HepG2 (cell line): ENCODE data around the gene TMEM183A. TPM values are rescaled to one million over a fixed set of nuclear protein-coding genes. Genes with fewer than 3 reads are reported as not detected.

ENCODE experiments used
- ATAC-seq: fragments of 200-7000 bp; cut with Tn5 transposase; 3 replicates; pipeline ENCODE4 v1.9.1; 2020; ENCODE audit warnings: mild to moderate bottlenecking, moderate library complexity
- BruUV-seq: library from RNA; stranded (reverse); fragments of 400-500 nt; replicated peaks from 2 replicates; lab custom pipeline; 2021; lab: Mats Ljungman, UMichigan
- CTCF ChIA-PET: fragments of 300-600 bp; formaldehyde crosslinking; extraction: SDS; loops from one replicate; lab custom pipeline; 2021; ENCODE audit warnings: low total read pairs, inconsistent platforms, low intra/inter-chr PET ratio; lab: Yijun Ruan, JAX
- POLR2A ChIA-PET: fragments of 350-600 bp; sonication (Branson Sonifier 250); formaldehyde crosslinking; loops from one replicate; lab custom pipeline; 2020; ENCODE audit warnings: antibody characterized with exemption, inconsistent platforms; lab: Yijun Ruan, JAX
- DNase-seq: peaks from one replicate; pipeline ENCODE4 v3.0.0-alpha.2; 2015; ENCODE audit warnings: low spot score
- FAIRE-seq: peaks from 3 replicates; lab custom pipeline; 2011; peaks lifted over from hg19 to GRCh38; lab: Jason Lieb, UNC
- H2AFZ ChIP-seq: one replicate; pipeline ENCODE4 v1.6.1; 2011; ENCODE audit warnings: low read length, inconsistent platforms
- H3K27ac ChIP-seq: fragments of 300-600 bp; 3 replicates; pipeline ENCODE4 v1.8.0; 2011; ENCODE audit warnings: mixed run types, mild to moderate bottlenecking, mixed read lengths, low read length, inconsistent platforms; ENCODE audit not compliant: insufficient read depth; ENCODE audit errors: extremely low read length
- H3K27me3 ChIP-seq, 2 experiments: fragments of 200-600 bp in 1 of 2; 2 replicates in 1 of 2; 3 replicates in 1 of 2; pipeline versions ENCODE4 v1.6.0 to v1.8.0; 2011; ENCODE audit warnings: low read length in 2 of 2, mild to moderate bottlenecking in 2 of 2, moderate library complexity in 2 of 2, inconsistent platforms in 1 of 2; ENCODE audit not compliant: insufficient read depth in 2 of 2, control insufficient read depth in 1 of 2
- H3K36me3 ChIP-seq, 2 experiments: fragments of 200-600 bp in 1 of 2; replicated peaks in 1 of 2; 2 replicates in 1 of 2; 3 replicates in 1 of 2; pipeline versions ENCODE4 v1.5.1 to v1.8.0; 2011; ENCODE audit warnings: low read length in 2 of 2, inconsistent platforms in 1 of 2; ENCODE audit not compliant: insufficient read depth in 2 of 2, control insufficient read depth in 1 of 2
- H3K4me1 ChIP-seq: 2 replicates; pipeline ENCODE4 v1.5.1; 2012; ENCODE audit warnings: low read length, inconsistent platforms; ENCODE audit not compliant: insufficient read depth
- H3K4me2 ChIP-seq: 2 replicates; pipeline ENCODE4 v1.6.0; 2011; ENCODE audit warnings: low read depth, low read length, inconsistent platforms
- H3K4me3 ChIP-seq, 3 experiments: fragments of 200-600 bp in 1 of 3; sonication (generic), shearing (Covaris generic) in 1 of 3; replicated peaks in 1 of 3; 2 replicates each; pipeline ENCODE4 v1.5.1; 2011 to 2016; ENCODE audit warnings: low read length in 3 of 3, inconsistent platforms in 2 of 3, low read depth in 2 of 3, mild to moderate bottlenecking in 2 of 3, control low read depth in 1 of 3, mixed read lengths in 1 of 3; ENCODE audit not compliant: insufficient read depth in 1 of 3
- H3K79me2 ChIP-seq: one replicate; pipeline ENCODE4 v1.6.1; 2011; ENCODE audit warnings: low read length, inconsistent platforms; ENCODE audit not compliant: insufficient read depth
- H3K9ac ChIP-seq: 2 replicates; pipeline ENCODE4 v1.6.0; 2011; ENCODE audit warnings: mild to moderate bottlenecking, low read depth, low read length, inconsistent platforms; ENCODE audit not compliant: insufficient read depth
- H3K9me3 ChIP-seq: 2 replicates; pipeline ENCODE4 v1.5.1; 2012; ENCODE audit warnings: mild to moderate bottlenecking, low read length
- H4K20me1 ChIP-seq: 2 replicates; pipeline ENCODE4 v1.6.0; 2011; ENCODE audit warnings: inconsistent platforms, mild to moderate bottlenecking, low read length, moderate library complexity; ENCODE audit not compliant: insufficient read depth
- HDAC2 ChIP-seq: sonication (generic); formaldehyde crosslinking; IDR thresholded peaks from 2 replicates; pipeline ENCODE4 v1.4.0; 2020; ENCODE audit warnings: missing genetic modification reagents
- IKZF4 ChIP-seq: sonication (generic); formaldehyde crosslinking; IDR thresholded peaks from 2 replicates; pipeline ENCODE4 v1.5.1; 2020; ENCODE audit warnings: borderline replicate concordance, mild to moderate bottlenecking, low read depth, missing genetic modification reagents; ENCODE audit errors: not compliant biosample characterization
- KLF9 ChIP-seq: IDR thresholded peaks from 2 replicates; pipeline ENCODE4 v1.6.1; 2016; ENCODE audit warnings: low read depth
- RAD21 ChIP-seq: fragments of 450-650 bp; formaldehyde crosslinking; IDR thresholded peaks from 2 replicates; pipeline ENCODE4 v1.5.0; 2020; ENCODE audit warnings: mild to moderate bottlenecking
- RBAK ChIP-seq: sonication (generic); formaldehyde crosslinking; IDR thresholded peaks from 2 replicates; pipeline ENCODE4 v1.5.1; 2020; ENCODE audit warnings: mild to moderate bottlenecking, missing genetic modification reagents
- SRSF4 ChIP-seq: fragments of 200-400 bp; formaldehyde crosslinking; IDR thresholded peaks from one replicate; pipeline ENCODE4 v1.6.1; 2018; ENCODE audit warnings: mild to moderate bottlenecking, low read depth, low read length, moderate library complexity; ENCODE audit not compliant: poor library complexity, severe bottlenecking
- TBP ChIP-seq: sonication (generic); formaldehyde crosslinking; IDR thresholded peaks from 2 replicates; pipeline ENCODE4 v1.5.0; 2020; ENCODE audit warnings: missing genetic modification reagents
- ZMYM3 ChIP-seq: sonication (generic); formaldehyde crosslinking; IDR thresholded peaks from 2 replicates; pipeline ENCODE4 v1.5.1; 2020; ENCODE audit warnings: mild to moderate bottlenecking, missing genetic modification reagents
- ZNF331 ChIP-seq: sonication (generic); formaldehyde crosslinking; IDR thresholded peaks from 2 replicates; pipeline ENCODE4 v1.4.0; 2020; ENCODE audit warnings: missing genetic modification reagents
- ZNF430 ChIP-seq: sonication (generic); formaldehyde crosslinking; IDR thresholded peaks from 2 replicates; pipeline ENCODE4 v1.9.0; 2021; ENCODE audit warnings: mild to moderate bottlenecking, missing genetic modification reagents
- ZNF644 ChIP-seq: IDR thresholded peaks from 2 replicates; pipeline ENCODE4 v1.6.1; 2016; ENCODE audit warnings: low read depth
- ZNF839 ChIP-seq: sonication (generic); formaldehyde crosslinking; IDR thresholded peaks from 2 replicates; pipeline ENCODE4 v1.4.0; 2020; ENCODE audit warnings: missing genetic modification reagents, mild to moderate bottlenecking, borderline replicate concordance
- WGBS: methylation state at CpG from one replicate; pipeline ENCODE4 v1.1.6; 2017; ENCODE audit warnings: low lambda C conversion rate; 5-methylcytosine and 5-hydroxymethylcytosine counted together
- in situ Hi-C: cut with HindIII; loops from 2 replicates; pipeline ENCODE4 v1.10.0; 2017; ENCODE audit warnings: low pct_unique_long_range_greater_than_20kb; ENCODE audit not compliant: extremely low pct_ligation_motif_present
- intact Hi-C: fragments of 100-400 bp; cut with micrococcal nuclease; formaldehyde crosslinking; loops from one replicate; pipeline ENCODE4 v1.10.0; 2022; ENCODE audit not compliant: unreplicated experiment
- polyA plus RNA-seq, 8 experiments: library from polyadenylated mRNA; depleted of rRNA in 3 of 8; stranded (reverse) in 7 of 8; unstranded in 1 of 8; fragments of >200 nt; fragmentation: Illumina TruSeq in 4 of 8; extraction: Trizol in 4 of 8; gene quantifications; 2 replicates each; pipeline versions ENCODE4 v1.2.1 to v1.2.3, GENCODE V29; 2011 to 2016; ENCODE audit warnings: low read depth in 4 of 8, missing spikeins in 1 of 8, mixed read lengths in 1 of 8; ENCODE audit not compliant: insufficient read depth in 1 of 8
- total RNA-seq, 5 experiments: library from RNA; depleted of rRNA; stranded (reverse); fragments of >200 nt; fragmentation: Illumina TruSeq; extraction: Trizol; gene quantifications; 2 replicates each; pipeline ENCODE4 v1.2.3, GENCODE V29; 2016; ENCODE audit warnings: low read depth in 1 of 5

The TMEM183A gene
- total and polyA plus RNA-seq, 2 of the 13 experiments (the other 11 are each of a cell fraction or from before 2014, with no cell fraction given) = 59.7 to 82.0 TPM

DNA sequence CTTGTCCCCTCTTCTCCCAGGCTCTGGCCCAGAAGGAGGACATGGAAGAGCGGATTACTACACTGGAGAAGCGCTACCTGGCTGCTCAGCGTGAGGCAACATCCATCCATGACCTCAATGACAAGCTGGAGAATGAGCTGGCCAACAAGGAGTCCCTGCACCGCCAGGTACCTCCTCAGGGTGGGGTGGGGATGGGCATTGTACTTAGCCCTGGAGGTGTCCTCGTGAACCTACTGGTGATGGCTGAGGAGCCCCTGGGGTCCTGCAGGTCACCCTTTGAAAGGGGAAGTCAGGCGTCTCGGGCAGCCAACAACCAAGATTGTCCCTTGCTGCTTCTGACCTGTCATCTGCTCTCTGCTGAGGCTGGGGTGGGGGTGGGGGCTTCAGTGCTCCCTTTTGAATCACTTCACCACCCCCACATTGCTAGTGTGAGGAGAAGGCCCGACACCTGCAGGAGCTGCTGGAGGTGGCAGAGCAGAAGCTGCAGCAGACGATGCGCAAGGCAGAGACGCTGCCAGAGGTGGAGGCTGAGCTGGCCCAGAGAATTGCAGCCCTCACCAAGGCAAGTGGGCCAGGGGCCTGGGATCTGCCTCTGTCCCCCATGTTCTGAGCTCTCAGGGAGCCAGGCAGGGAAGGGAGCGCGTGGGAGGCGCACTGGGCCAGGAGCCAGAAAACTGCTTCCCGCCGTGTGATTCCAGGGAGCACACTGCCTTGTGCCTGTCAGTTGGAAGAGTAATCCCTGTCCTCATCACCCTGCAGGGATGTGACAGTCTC, 38.8 kb downstream of the TMEM183A start:
- H3K27ac ChIP-seq = no peak overlapping the region
- no peak for DNase-seq
- CTCF ChIA-PET = no interaction called here
- H3K9me3 ChIP-seq = no peaks in the 10 kb centered on the region
- 75% methylated on average over 10 of the region's 16 CpGs for WGBS
- no peak overlapping the region for H3K4me3 ChIP-seq
- no peaks in the 10 kb centered on the region for H3K36me3 ChIP-seq
- intact Hi-C loops (no loop called here), in situ Hi-C loops (no loop called here)
- H3K4me2 ChIP-seq = no peak overlapping the region
- no peaks in the 10 kb centered on the region for H3K4me1 ChIP-seq
- POLR2A ChIA-PET = no interaction called here
- no peaks in the 10 kb centered on the region for H3K79me2 ChIP-seq
- no peak for FAIRE-seq
- BruUV-seq = no TSS peak
- ATAC-seq = no peak
- H3K27me3 ChIP-seq = peaks cover 4 to 28% of the 10 kb centered on the region in 2 experiments
- no peak overlapping the region for H3K9ac ChIP-seq
- TF ChIP-seq HDAC2 (no peak), ZMYM3 (no peak), ZNF430 (CRISPR knock-in tag) (no peak), ZNF331 (CRISPR knock-in tag) (no peak), ZNF839 (CRISPR knock-in tag) (no peak), TBP (CRISPR knock-in tag) (no peak), SRSF4 (no peak), RAD21 (CRISPR knock-in tag) (no peak), RBAK (CRISPR knock-in tag) (no peak), KLF9 (no peak), IKZF4 (CRISPR knock-in tag) (no peak), ZNF644 (CRISPR knock-in tag) (no peak)
- H2AFZ ChIP-seq = no peak overlapping the region
- H4K20me1 ChIP-seq = no peaks in the 10 kb centered on the region
